HEK293 (cell line): ENCODE results near the gene SLX9.

Source experiments
- CTCF ChIA-PET: fragments of 350-600 bp; formaldehyde crosslinking; extraction: SDS; loops from one replicate; lab custom pipeline; 2021; ENCODE audit warnings: antibody characterized with exemption; lab: Yijun Ruan, JAX
- POLR2A ChIA-PET: fragments of 300-600 bp; formaldehyde crosslinking; extraction: SDS; loops from one replicate; lab custom pipeline; 2020; ENCODE audit warnings: antibody characterized with exemption, inconsistent platforms; lab: Yijun Ruan, JAX
- H3K27ac ChIP-seq: fragments of 200-500 bp; sonication (Bioruptor generic); 2 replicates; pipeline ENCODE4 v1.5.1; 2014; ENCODE audit warnings: low read depth, low read length, control low read depth, inconsistent platforms; ENCODE audit errors: extremely low read depth
- H3K36me3 ChIP-seq, 2 experiments: fragments of 200-500 bp in 1 of 2; sonication (Bioruptor generic) in 1 of 2; 1 replicate in 1 of 2; 2 replicates in 1 of 2; pipeline ENCODE4 v1.5.1; 2014 to 2017; ENCODE audit warnings: inconsistent platforms in 2 of 2, low read length in 2 of 2; ENCODE audit not compliant: control insufficient read depth in 2 of 2, insufficient read depth in 1 of 2
- H3K4me1 ChIP-seq: fragments of 200-500 bp; sonication (Bioruptor generic); 2 replicates; pipeline ENCODE4 v1.5.1; 2014; ENCODE audit warnings: mild to moderate bottlenecking, low read length, inconsistent platforms; ENCODE audit not compliant: control insufficient read depth, insufficient read depth
- H3K4me3 ChIP-seq: 2 replicates; pipeline ENCODE4 v1.5.1; 2011; ENCODE audit warnings: low read depth, mild to moderate bottlenecking, control low read depth, low read length, moderate library complexity
- H3K9me3 ChIP-seq: fragments of 200-500 bp; sonication (Bioruptor generic); 2 replicates; pipeline ENCODE4 v1.5.1; 2014; ENCODE audit warnings: low read depth, low read length, inconsistent platforms; ENCODE audit not compliant: control insufficient read depth, insufficient read depth
- GFI1B ChIP-seq: fragments of 450-650 bp; formaldehyde crosslinking; IDR thresholded peaks from 2 replicates; pipeline ENCODE4 v1.5.1; 2016; ENCODE audit warnings: missing biosample characterization, missing genetic modification characterization
- MYNN ChIP-seq: fragments of 450-650 bp; formaldehyde crosslinking; IDR thresholded peaks from 2 replicates; pipeline ENCODE4 v1.5.1; 2016; ENCODE audit warnings: missing biosample characterization, missing genetic modification characterization, borderline replicate concordance
- PRDM1 ChIP-seq: fragments of 450-650 bp; formaldehyde crosslinking; IDR thresholded peaks from 2 replicates; pipeline ENCODE4; 2016; ENCODE audit warnings: missing biosample characterization, missing genetic modification characterization
- TCF7L2 ChIP-seq: IDR thresholded peaks from 2 replicates; pipeline ENCODE4 v1.6.1; 2011; ENCODE audit warnings: low read depth, mild to moderate bottlenecking, inconsistent platforms, low read length, moderate library complexity, borderline replicate concordance
- ZNF174 ChIP-seq: fragments of 450-650 bp; formaldehyde crosslinking; IDR thresholded peaks from 2 replicates; pipeline ENCODE4 v1.5.0; 2017; ENCODE audit warnings: missing biosample characterization, mild to moderate bottlenecking, missing genetic modification characterization
- ZNF2 ChIP-seq: fragments of 450-650 bp; formaldehyde crosslinking; IDR thresholded peaks from 2 replicates; pipeline ENCODE4 v1.5.1; 2016; ENCODE audit warnings: missing biosample characterization, missing genetic modification characterization
- ZNF211 ChIP-seq: fragments of 450-650 bp; formaldehyde crosslinking; IDR thresholded peaks from 2 replicates; pipeline ENCODE4 v1.5.1; 2016; ENCODE audit warnings: low read depth, missing biosample characterization, missing genetic modification characterization
- ZNF366 ChIP-seq: fragments of 450-650 bp; formaldehyde crosslinking; conservative IDR thresholded peaks from 2 replicates; pipeline ENCODE4 v1.5.1; 2016; ENCODE audit warnings: missing biosample characterization, missing genetic modification characterization
- ZNF391 ChIP-seq: fragments of 450-650 bp; formaldehyde crosslinking; IDR thresholded peaks from 2 replicates; pipeline ENCODE4 v1.5.1; 2016; ENCODE audit warnings: low read depth, missing biosample characterization, missing genetic modification characterization, borderline replicate concordance
- ZNF473 ChIP-seq: fragments of 450-650 bp; formaldehyde crosslinking; IDR thresholded peaks from 2 replicates; pipeline ENCODE4 v1.5.1; 2017; ENCODE audit warnings: missing biosample characterization, missing genetic modification characterization
- ZNF529 ChIP-seq: fragments of 450-650 bp; formaldehyde crosslinking; IDR thresholded peaks from 2 replicates; pipeline ENCODE4 v1.5.1; 2017; ENCODE audit warnings: missing genetic modification characterization, missing biosample characterization; ENCODE audit not compliant: insufficient replicate concordance
- ZNF768 ChIP-seq: fragments of 450-650 bp; formaldehyde crosslinking; IDR thresholded peaks from 2 replicates; pipeline ENCODE4 v1.5.1; 2018; ENCODE audit warnings: missing biosample characterization, mild to moderate bottlenecking, missing genetic modification characterization
- ZNF791 ChIP-seq: fragments of 450-650 bp; formaldehyde crosslinking; IDR thresholded peaks from 2 replicates; pipeline ENCODE4 v1.5.1; 2016; ENCODE audit warnings: missing biosample characterization, missing genetic modification characterization
- TF ChIP-seq, protein P1 (sequence below): fragments of 450-650 bp; formaldehyde crosslinking; conservative IDR thresholded peaks from 2 replicates; pipeline ENCODE4 v1.5.1; 2016; ENCODE audit warnings: low read depth, missing biosample characterization, missing genetic modification characterization
- TF ChIP-seq, protein P2 (sequence below): fragments of 450-650 bp; formaldehyde crosslinking; conservative IDR thresholded peaks from 2 replicates; pipeline ENCODE4 v1.5.1; 2016; ENCODE audit warnings: low read depth, missing biosample characterization, missing genetic modification characterization
- TF ChIP-seq, protein P3 (sequence below): fragments of 450-650 bp; formaldehyde crosslinking; IDR thresholded peaks from 2 replicates; pipeline ENCODE4 v1.5.1; 2016; ENCODE audit warnings: missing biosample characterization, missing genetic modification characterization

The SLX9 gene

DNA sequence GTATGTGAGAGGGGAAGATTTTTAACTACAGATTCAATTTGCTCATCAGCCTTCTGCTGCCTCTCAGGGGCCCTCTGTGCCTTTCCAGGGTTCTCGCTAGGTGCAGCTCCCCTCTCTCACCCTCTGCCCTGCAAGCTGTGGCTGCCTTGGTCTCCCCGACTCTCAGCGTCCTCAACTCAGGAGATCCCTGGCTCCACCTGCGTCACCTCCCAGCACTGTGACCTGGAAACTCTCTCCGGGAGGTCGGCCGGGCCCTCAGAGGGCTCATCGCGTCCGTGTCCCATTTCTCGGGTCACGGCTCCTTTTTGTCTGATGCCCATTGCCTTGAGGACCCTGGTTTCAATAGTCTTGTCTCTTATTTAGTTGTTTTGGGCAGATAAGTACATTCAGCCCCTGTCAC, 71.0 kb downstream of the SLX9 start (continued):
- TF ChIP-seq, protein P1, sequence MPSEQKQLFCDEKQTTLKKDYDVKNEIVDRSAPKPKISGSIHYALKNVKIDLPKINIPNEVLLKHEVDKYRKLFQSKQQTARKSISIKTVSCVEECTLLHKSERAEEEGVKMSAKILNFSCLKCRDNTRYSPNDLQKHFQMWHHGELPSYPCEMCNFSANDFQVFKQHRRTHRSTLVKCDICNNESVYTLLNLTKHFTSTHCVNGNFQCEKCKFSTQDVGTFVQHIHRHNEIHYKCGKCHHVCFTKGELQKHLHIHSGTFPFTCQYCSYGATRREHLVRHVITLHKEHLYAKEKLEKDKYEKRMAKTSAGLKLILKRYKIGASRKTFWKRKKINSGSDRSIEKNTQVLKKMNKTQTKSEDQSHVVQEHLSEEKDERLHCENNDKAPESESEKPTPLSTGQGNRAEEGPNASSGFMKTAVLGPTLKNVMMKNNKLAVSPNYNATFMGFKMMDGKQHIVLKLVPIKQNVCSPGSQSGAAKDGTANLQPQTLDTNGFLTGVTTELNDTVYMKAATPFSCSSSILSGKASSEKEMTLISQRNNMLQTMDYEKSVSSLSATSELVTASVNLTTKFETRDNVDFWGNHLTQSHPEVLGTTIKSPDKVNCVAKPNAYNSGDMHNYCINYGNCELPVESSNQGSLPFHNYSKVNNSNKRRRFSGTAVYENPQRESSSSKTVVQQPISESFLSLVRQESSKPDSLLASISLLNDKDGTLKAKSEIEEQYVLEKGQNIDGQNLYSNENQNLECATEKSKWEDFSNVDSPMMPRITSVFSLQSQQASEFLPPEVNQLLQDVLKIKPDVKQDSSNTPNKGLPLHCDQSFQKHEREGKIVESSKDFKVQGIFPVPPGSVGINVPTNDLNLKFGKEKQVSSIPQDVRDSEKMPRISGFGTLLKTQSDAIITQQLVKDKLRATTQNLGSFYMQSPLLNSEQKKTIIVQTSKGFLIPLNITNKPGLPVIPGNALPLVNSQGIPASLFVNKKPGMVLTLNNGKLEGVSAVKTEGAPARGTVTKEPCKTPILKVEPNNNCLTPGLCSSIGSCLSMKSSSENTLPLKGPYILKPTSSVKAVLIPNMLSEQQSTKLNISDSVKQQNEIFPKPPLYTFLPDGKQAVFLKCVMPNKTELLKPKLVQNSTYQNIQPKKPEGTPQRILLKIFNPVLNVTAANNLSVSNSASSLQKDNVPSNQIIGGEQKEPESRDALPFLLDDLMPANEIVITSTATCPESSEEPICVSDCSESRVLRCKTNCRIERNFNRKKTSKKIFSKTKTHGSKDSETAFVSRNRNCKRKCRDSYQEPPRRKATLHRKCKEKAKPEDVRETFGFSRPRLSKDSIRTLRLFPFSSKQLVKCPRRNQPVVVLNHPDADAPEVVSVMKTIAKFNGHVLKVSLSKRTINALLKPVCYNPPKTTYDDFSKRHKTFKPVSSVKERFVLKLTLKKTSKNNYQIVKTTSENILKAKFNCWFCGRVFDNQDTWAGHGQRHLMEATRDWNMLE (tag by site-specific recombination), result no peak

DNA sequence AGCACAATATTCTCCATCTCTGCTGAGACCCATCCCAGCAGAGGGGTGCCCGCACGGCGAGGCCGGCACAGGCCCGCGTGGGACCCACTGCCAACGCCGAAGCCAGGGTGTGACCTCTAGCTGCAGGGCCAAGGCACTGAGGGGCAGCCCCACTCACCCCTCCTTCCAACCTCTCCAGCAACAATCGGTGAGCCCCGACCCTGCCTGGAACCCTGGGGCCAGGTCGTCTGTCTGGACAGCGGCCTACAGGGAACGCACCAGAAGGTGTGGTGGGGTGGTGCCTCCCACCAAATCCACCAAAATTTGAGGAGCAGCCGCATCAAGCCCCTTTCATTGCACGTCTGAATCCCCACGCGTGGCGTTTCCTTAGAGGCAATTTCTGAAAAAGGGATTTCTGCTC, 71.6 kb downstream of the SLX9 start:
- ChIA-PET CTCF (interaction anchor here (0.6 to 2.3 kb wide), 2 partner anchors 25 to 129 kb away, joined by 3 to 7 read pairs; no protein-coding TSS in a partner anchor), POLR2A (no interaction called here)
- Histone ChIP-seq H3K4me1 (0 out of 2 replicates have a peak, but pooled peaks cover 2% of the 10 kb centered on the region), H3K9me3 (no peaks in the 10 kb centered on the region), H3K27ac (no peak overlapping the region), H3K4me3 (no peak overlapping the region), H3K36me3 (no peaks in the 10 kb centered on the region)
- no peak for TF ChIP-seq ZNF211 (tag by site-specific recombination)
- TF ChIP-seq, protein P1 (tag by site-specific recombination), result no peak
- TF ChIP-seq, protein P2, sequence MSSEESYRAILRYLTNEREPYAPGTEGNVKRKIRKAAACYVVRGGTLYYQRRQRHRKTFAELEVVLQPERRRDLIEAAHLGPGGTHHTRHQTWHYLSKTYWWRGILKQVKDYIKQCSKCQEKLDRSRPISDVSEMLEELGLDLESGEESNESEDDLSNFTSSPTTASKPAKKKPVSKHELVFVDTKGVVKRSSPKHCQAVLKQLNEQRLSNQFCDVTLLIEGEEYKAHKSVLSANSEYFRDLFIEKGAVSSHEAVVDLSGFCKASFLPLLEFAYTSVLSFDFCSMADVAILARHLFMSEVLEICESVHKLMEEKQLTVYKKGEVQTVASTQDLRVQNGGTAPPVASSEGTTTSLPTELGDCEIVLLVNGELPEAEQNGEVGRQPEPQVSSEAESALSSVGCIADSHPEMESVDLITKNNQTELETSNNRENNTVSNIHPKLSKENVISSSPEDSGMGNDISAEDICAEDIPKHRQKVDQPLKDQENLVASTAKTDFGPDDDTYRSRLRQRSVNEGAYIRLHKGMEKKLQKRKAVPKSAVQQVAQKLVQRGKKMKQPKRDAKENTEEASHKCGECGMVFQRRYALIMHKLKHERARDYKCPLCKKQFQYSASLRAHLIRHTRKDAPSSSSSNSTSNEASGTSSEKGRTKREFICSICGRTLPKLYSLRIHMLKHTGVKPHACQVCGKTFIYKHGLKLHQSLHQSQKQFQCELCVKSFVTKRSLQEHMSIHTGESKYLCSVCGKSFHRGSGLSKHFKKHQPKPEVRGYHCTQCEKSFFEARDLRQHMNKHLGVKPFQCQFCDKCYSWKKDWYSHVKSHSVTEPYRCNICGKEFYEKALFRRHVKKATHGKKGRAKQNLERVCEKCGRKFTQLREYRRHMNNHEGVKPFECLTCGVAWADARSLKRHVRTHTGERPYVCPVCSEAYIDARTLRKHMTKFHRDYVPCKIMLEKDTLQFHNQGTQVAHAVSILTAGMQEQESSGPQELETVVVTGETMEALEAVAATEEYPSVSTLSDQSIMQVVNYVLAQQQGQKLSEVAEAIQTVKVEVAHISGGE, result no peak
- TF ChIP-seq TCF7L2, result no peak

DNA sequence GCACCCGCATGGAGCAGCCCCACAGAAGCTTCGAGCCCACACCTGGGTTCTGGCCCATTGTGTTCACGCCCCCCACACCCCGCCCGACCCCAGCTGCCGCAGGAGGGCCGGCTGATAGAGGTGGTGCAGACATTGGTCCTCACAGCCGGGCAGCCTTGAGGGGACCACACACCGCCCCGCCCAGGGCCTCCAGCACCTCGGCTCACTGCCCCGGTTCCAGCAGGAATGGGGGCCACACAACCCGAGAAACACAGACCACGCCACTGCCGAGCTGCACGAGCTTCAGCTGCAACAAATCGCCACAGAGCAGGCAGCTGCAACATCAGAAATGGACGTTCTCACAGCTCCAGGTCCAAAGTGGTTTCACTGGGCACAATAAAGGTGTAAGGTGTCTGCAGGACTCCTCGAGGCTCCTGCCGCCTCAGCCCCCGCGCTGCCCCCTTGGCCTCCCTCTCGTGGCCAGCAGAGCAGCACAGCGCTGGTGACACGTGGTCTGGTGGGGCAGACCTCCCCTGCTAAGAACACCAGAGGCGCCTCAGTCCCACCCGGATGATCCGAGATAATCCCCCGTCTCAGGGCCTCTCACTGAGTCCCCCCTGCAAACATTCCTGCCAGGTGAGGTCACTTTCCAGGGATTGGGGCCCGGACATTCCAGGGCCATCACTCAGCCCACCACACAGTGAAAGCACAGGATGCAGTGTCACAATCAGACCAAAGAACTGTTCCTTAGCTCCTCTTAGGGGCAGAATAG, 72.3 kb downstream of the SLX9 start:
- POLR2A ChIA-PET, result interaction anchor here (0.7 to 1.7 kb wide), 4 partner anchors 10 to 138 kb away, joined by 3 to 9 read pairs (median 4); partner anchors contain the start of genes ADARB1 and PTTG1IP
- Histone ChIP-seq H3K27ac (no peak overlapping the region), H3K36me3 (no peaks in the 10 kb centered on the region), H3K4me1 (0 out of 2 replicates have a peak, but pooled peaks cover 2% of the 10 kb centered on the region), H3K4me3 (peak overlapping the region; percentile 8; the same call in 1 of the 2 replicates), H3K9me3 (no peaks in the 10 kb centered on the region)
- CTCF ChIA-PET, result interaction anchor here (0.5 to 2.3 kb wide), 8 partner anchors 11 to 502 kb away, joined by 3 to 8 read pairs (median 4); no protein-coding TSS in a partner anchor
- TF ChIP-seq ZNF391 (tag by site-specific recombination), result no peak
- TF ChIP-seq ZNF2 (tag by site-specific recombination), result no peak
- no peak for TF ChIP-seq ZNF529 (tag by site-specific recombination)
- peak; percentile 72 for TF ChIP-seq ZNF366 (tag by site-specific recombination)
- 0 out of 2 replicates have a peak, but pooled peaks have one; percentile 9 for TF ChIP-seq PRDM1 (tag by site-specific recombination)
- TF ChIP-seq GFI1B (tag by site-specific recombination), result no peak
- TF ChIP-seq, protein P3, sequence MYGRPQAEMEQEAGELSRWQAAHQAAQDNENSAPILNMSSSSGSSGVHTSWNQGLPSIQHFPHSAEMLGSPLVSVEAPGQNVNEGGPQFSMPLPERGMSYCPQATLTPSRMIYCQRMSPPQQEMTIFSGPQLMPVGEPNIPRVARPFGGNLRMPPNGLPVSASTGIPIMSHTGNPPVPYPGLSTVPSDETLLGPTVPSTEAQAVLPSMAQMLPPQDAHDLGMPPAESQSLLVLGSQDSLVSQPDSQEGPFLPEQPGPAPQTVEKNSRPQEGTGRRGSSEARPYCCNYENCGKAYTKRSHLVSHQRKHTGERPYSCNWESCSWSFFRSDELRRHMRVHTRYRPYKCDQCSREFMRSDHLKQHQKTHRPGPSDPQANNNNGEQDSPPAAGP (tag by site-specific recombination), result peak; percentile 55; the same call in 1 of the 2 replicates
- TF ChIP-seq MYNN (tag by site-specific recombination), result no peak
- no peak for TF ChIP-seq ZNF768
- TF ChIP-seq ZNF791 (tag by site-specific recombination), result no peak
- TF ChIP-seq ZNF174 (tag by site-specific recombination), result no peak
- no peak for TF ChIP-seq ZNF473 (tag by site-specific recombination)
